ENCODE data around the gene DHX15. TPM values are rescaled to one million over a fixed set of nuclear protein-coding genes. Genes with fewer than 3 reads are reported as not detected.
"Not testable (repeated sequence)": the region's sequence is repeated elsewhere in the genome, so short reads cannot be mapped to it uniquely, and the experiment has no call there.

DHX15 gene
- polyA plus RNA-seq, 4 donors = 170 to 267 (median 245) TPM

DNA sequence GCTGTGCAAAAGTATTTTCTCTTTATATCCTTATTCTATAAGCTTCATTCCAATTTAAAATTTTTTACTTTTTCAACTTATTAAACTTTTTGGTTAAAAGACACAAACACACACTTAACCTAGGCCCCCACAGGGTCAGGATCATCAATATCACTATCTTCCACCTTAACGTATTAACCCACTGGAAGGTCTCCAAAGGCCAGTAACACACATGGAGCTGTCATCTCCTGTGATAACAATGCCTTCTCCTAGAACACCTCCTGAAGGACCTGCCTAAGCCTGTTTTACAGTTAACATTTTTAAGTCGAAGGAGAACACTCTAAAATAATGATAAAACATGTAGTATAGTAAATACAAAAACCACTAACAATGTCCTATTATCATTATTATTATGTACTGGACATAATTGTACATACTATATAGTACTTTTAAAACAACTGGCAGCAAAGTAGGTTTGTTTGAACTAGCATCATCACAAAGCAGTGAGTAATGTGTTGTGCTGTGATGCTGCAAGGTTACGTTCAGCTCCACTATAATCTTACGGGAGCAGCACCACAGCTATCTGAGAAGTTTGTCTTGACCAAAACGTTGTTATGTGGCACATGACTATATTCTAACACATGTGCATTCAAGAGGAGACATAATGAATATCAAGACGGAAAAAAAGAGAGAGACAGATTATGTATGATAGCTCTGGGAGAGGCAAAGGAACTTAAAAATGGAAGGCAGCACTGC lies 33.7 kb downstream of the DHX15 start:
- no peak for DNase-seq (ENCODE audit: low read depth in 4 of 4, low spot score in 3 of 4)

DNA sequence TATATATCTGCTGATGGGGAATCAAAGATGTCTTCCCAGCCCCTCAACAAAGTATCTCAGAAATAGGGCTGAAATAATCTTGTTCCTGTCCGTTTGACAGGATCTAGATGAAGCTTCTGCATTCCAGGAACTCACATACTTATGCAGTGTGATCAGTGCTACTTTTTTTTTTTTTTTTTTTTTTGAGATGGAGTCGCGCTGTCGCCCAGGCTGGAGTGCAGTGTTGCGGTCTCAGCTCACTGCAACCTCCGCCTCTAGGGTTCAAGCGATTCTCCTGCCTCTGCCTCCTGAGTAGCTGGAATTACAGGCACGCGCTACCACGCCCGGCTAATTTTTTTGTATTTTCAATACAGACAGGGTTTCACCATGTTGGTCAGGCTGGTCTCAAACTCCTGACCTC lies 36.4 kb downstream of the DHX15 start:
- DNase-seq (ENCODE audit: low read depth in 4 of 4, low spot score in 3 of 4) = no peak

DNA sequence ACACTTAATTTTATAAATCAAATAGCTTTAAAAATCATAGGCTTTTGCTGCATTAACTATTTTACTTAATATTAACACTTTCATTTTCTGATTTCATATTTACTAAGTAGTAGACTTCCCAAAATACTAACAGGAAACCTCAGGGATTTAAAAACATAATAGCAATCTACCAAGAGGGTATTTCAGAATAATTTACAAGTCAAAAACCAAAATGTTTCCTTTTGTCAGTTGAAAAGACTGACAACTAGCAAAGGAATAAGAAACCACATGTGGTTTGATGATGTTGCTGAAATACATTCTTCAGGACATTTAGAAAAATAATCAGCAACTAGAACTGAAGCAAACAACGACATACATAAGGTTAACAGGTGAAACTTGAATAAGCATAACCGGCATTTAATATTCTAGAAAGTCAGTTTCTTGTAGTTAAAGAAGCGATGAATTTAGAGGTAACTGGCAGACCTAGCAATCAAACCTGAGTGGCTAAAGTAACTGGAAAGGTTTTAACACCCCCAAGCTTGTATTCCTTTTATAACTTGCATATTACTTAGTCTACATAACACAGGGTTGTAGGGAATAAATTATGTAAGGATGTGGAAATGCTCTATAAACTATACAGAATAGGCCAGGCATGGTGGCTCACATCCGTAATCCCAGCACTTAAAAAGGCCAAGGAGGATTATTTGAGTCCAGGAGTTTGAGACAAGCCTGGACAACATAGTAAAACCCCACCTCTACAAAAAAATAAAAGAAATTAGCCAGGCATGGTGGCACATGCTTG lies 40.0 kb downstream of the DHX15 start:
- DNase-seq (ENCODE audit: low read depth in 4 of 4, low spot score in 3 of 4) = no peak

DNA sequence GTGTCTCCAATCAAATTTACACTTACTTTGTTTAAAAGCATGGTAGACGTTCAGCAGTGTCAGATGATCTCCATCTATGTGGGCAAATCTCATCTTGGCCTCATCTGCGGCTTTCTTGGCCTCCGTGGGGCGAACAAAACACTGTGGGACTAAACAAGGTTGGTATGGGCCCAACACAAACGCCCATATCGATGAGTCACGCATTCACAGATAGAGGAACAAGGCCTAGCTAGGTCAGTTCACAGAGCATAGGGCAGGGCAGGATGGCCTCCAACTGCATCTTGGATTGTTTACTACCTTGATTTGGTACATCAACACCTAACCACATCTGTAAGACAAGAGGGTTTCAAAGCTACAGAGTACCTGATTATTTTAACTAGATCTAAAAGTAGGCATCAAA lies 47.3 kb downstream of the DHX15 start:
- DNase-seq (ENCODE audit: low read depth in 4 of 4, low spot score in 3 of 4) = no peak

DNA sequence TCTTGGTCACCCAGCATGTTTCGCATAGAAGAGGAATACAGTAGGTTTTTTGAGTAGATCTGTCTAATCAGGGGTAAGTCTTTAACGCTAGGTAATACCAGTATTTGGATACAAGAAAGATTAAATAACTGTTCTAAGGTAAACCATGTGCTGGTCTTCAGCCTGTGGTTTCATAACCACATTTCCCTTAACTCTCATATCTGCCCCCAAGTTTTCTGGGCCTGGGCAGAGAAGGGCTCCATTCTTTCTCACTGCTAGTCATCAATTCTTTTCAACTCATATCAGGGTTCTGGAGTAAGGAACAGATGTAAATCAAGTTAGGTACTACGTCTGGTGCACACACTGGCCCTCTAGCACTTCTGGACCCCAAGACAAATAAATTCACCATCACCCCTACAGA lies 49.0 kb downstream of the DHX15 start:
- DNase-seq (ENCODE audit: low read depth in 4 of 4, low spot score in 3 of 4) = no peak

DNA sequence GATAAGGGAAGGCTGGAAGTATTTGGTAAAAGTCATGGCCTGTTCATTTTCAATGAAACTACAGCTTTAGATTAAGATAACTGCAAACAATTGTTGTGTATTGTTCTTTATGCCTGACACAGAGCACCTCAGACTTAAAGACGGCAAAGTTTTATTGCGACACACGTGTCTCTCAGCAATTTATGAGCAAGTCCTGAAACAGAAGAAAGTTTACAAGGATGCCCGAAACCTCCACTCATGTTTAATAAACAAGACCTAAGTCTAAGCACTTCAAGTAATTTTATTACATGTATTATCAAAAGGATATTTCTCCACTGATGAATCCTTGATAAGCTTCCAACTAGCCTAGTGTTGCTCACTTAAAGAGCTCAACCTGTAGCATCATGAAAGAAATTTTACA lies 51.0 kb downstream of the DHX15 start:
- DNase-seq (ENCODE audit: low read depth in 4 of 4, low spot score in 3 of 4) = no peak

DNA sequence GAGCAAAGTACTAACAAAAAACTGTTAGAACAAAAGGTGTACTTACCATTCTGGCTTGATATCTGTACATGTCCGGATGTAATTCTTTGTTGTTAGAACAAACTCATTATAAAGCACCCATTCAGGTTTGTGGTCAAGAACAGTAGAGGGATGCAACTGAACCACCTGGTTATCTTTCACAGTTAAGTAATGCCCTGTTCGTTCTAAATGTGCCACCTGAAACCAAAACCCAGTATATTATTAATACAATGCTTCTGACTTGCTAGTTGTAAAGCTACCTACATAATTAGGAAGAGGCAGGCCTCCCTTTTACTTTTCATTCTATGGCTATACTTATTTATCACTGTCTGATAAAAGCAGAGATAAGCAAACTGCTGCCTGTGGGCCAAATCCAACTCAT lies 54.8 kb downstream of the DHX15 start:
- DNase-seq (ENCODE audit: low read depth in 4 of 4, low spot score in 3 of 4) = no peak

DNA sequence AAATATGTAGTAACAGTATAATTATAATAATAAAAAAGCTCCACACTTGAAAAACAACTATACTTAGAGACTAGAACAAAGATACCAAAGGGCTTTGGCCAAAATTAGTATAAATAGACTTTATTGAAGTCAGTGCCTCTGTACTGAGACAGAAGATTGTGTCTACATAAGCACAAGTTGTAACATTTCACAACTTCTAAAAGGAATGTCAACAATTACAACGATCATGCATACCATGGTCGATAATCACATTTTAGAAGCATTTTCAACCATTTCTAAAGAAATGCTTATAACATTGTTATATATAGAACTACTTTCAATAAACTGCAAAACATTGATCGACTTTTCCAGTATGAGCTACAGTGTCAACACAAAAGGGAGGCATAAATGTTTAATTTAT lies 57.0 kb downstream of the DHX15 start:
- no peak for DNase-seq (ENCODE audit: low read depth in 4 of 4, low spot score in 3 of 4)

DNA sequence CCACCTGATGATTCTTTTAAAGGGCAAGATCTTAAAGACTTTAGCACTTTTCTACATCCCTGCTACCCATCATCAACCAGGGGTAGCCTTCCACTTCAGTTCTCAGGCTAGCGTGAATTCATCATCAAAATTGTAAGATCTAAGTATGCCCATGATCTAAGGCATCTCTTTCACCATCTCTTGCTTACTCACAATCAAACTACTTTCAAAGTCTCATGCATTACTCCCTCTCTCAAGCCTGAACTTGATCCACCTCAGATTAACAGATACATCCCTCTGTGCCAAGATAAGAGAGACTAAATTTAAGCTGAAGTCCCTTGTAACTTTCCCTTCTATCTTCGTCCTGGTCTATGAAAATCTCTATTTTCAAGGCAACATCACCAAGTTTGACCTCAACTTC lies 62.8 kb downstream of the DHX15 start:
- DNase-seq (ENCODE audit: low read depth in 4 of 4, low spot score in 3 of 4) = no peak

DNA sequence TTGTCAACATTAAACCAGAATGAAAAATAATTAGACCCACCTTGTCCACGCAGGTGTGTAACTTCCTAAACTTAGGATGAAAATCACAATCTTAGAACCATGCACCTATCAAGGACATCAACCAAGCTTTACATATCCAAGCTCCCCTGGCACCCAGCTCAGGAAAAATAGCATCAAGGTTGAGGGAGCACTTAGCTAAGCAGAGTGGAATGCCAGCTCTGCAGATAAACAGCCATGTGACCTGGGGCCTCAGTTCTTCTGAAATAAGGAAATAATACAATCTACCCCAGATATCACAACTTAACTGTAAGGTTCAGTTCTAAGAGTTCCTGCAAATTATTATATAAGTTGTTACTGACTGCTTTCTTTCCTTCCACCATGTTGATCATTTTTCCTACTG lies 64.7 kb downstream of the DHX15 start:
- peak in 1 of 4 donors; percentile 12 for DNase-seq (ENCODE audit: low read depth in 4 of 4, low spot score in 3 of 4)

DNA sequence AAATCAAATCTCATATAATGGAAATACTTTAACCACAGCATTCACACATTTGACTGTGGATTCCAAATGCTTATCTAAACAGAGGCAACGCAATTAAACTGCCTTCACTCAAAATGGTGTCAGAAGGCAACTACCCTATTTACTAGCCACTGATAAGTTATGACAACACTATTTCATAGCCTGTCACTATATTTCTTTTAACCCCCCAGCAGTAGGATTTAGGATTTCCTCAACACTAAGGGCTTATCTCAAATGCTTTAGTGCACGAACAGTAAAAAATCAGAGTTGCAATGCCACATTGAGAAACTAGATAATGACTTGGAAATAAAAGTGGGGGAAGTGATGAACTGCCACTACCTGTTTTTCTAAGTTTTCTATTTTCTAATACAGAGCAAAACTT lies 66.7 kb downstream of the DHX15 start:
- no peak for DNase-seq (ENCODE audit: low read depth in 4 of 4, low spot score in 3 of 4)

DNA sequence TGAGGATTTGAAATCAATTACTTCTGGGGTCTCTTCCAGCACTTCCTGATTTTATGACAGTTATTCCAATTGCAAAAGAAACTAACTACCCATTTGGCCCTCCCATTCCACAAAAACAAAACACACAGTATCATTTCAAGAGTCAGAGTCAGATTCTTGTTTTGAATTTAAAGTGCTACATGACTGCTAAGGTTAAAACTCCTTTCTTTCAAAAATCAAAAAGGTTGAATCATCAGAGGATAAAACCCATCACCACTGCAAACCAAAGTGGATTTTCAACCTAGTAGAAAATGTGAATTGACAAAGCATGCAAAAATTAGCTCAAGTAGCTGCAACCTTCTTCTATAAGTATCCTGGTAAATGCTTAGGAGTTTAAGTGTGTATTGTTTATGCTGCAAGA lies 67.4 kb downstream of the DHX15 start:
- DNase-seq (ENCODE audit: low read depth in 4 of 4, low spot score in 3 of 4) = no peak

DNA sequence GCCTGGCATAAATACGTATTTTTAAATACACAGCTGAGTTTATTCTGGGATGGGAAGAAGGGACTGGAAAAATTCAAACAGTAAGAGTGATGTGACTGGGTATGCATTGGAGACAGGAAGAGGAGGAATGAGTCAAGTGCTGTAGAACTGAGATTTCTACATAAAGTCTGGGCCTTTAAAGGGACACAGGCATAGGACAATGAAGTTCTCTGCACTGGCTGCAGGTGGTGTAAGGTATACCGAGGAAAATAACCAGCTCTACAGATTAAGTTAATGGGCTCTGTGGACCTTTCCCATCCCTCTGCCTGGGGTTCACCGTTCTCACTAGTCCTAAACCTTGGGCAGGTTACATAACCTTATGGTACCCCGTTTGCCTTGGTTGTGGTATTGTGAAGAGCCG lies 68.7 kb downstream of the DHX15 start:
- DNase-seq (ENCODE audit: low read depth in 4 of 4, low spot score in 3 of 4) = no peak

DNA sequence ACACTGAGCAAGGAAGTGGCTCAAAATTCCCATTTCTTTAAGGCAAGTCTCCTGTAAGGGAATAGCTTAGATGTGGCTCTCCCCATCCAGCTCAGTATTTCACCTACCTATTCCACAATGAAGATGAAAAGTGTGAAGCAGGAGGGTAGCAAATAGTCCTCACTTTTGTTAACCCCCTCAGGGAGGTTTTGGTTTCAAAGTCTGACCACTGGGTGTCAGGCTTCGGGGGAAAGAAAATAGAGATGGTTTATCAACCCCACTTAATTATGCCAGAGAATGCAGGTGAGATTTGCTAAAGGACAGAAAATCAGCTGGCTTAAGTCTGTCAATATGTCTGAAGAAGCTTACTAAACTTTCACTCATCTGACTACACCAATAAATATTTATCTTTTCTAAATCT lies 69.5 kb downstream of the DHX15 start:
- no peak for DNase-seq (ENCODE audit: low read depth in 4 of 4, low spot score in 3 of 4)

DNA sequence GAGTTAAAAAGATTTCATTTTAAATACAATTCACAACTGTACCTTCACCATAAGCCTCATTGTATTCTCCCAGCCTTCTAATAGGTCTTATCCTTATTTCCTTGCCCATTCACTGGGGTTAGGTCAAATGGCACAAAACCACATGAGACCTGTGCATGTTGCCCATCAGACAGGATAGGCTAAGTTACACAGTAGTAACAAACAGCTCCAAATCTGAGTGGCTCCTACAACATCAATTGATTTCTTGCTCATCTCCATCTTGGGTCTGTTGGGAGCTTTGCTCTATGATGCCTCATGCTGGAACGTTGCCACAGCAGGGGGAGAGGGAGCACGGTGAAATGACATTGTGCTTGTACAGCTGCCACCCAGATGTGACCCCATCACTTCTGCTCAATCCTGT lies 70.6 kb downstream of the DHX15 start:
- no peak for DNase-seq (ENCODE audit: low read depth in 4 of 4, low spot score in 3 of 4)

DNA sequence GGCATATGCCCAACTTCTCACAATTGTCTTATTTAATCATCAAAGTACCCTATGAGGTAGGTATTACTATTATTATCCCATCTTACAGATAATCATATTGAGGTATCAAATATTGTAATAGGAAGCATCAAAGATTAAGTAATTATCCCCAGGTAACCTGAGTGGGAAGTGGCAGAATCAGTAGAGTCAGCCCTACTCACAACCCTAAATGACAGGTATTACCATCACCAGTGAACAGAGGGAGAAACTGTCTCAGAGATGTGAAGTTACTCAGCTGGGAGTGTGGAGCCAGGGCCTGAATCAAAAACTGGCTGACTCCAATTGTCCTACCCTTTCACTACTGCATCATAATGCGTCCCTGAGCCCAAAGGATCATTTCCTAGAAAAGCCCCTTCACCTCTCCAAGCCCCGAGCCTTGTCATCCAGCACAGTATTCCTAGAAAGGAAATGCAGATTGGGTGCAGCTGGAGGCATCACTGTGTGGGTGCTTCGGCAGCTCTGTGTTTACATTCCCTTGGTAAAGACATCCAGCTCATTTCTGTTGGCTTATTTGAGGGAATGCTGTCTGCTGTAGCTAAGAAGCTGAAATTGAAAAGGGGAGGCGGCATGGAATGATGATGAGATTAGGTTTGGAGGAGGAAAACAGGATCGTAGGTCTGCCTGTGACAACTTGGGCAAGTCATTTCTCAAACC lies 72.8 kb downstream of the DHX15 start:
- no peak for DNase-seq (ENCODE audit: low read depth in 4 of 4, low spot score in 3 of 4)

DNA sequence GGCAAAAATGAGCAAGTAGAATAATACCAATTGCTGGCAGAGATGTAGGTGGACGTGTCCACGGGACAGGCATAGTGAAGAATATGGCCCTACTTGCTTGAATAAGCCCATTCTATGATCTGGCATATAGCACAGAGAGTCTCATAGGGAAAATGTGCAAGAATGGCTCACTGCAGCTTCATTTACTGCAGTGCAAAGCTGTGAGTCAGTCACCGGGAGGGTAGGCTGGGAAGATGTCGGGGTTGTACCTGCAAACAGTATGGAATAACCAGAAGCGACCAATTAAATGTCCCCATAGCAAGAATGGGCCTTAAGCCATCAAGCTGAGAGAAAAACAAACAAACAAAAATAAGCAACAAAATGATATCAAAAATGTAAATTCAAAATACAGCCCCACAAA lies 74.3 kb downstream of the DHX15 start:
- no peak for DNase-seq (ENCODE audit: low read depth in 4 of 4, low spot score in 3 of 4)

DNA sequence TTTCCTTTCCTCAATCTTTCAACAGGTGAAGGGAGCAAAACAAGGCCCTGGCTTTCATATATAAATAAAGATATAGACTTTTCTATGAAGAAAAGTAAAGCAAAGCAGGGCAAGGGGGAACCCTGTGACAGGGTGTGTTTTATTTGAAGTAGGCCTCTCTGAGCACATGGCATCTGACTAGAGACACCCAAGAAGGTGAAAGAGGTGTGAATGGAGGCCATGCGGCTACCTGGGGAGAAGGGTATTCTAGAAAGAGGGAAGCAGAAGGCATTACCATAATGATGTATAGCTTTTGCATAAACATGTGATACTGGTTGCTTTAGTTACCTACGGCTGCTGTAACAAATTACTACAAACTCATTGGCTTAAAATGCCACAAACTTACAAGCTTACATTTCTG lies 75.8 kb downstream of the DHX15 start:
- no peak for DNase-seq (ENCODE audit: low read depth in 4 of 4, low spot score in 3 of 4)

DNA sequence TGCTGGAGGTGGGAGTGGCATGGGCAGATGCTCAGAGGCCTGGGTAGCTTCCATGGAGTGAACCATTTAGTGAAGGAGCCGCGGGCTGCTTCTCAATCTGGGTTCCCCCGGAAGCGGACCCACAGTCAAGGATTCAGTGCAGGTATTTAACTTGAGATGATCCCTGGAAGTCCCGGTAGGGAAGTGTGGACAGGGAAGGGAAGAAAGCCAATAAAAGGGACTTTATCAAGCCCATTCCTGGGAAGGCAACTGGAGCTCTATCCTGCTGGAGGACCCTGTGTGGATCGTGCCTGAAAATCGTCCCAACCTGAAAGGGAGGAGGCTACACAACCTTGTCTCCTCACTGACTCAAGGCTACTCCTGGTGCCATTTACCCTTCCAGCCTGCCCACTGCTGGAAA lies 76.9 kb downstream of the DHX15 start:
- DNase-seq (ENCODE audit: low read depth in 4 of 4, low spot score in 3 of 4) = no peak

DNA sequence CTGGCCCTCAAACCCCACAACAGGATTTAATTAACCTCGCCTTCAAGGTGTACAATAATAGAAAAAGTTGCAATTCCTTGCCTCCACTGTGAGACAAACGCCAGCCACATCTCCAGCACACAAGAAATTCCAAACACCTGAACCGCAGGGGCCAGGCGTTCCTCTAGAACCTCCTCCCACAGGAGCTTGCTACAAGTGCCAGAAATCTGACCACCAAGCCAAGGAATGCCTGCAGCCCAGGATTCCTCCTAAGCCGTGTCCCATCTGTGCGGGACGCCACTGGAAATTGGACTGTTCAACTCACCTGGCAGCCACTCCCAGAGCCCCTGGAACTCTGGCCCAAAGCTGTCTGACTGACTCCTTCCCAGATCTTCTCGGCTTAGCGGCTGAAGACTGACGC lies 81.3 kb downstream of the DHX15 start:
- not testable (repeated sequence) for DNase-seq (ENCODE audit: low read depth in 4 of 4, low spot score in 3 of 4)

DNA sequence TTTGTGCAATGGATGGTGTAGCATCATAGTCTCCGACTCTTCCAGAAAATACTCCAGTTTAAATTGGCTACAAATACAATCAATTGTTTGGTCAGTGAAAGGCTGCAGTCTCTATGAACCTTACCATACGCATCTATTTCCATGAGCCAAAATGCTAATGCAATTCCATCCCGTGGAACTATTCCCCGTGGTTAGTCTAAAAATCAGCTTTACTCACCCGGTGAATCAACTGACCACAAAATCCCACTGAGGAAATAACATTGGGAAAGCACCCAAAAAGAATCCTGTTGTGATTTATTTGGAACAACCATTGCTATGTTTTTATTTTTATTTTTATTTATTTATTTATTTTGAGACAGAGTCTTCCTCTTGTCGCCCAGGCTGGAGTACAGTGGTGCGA lies 87.1 kb downstream of the DHX15 start:
- no peak for DNase-seq (ENCODE audit: low read depth in 4 of 4, low spot score in 3 of 4)

DNA sequence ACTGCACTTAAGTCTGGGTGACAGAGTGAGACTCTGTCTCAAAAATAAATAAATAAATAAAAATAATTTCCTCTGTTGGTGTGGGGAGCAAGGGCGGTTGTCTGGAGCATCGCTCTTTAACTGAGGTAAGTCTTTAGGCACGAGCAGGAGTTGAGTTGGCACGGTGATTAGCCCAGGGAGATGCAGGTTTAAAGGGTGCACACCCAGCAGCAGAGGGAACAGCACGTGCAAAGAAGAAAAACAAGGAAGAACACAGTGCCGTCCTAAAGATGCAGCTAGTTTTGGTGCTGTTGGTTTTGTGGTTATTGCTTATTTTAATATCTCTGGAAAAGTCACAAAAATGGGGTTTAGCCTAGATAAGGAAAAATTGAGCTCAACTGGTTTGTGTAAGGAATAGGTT lies 87.8 kb downstream of the DHX15 start:
- DNase-seq (ENCODE audit: low read depth in 4 of 4, low spot score in 3 of 4) = no peak
